GM12878 (cell line): ENCODE measurements around the gene LRRC4B. TPM values are rescaled to one million over a fixed set of nuclear protein-coding genes. Genes with fewer than 3 reads are reported as not detected.
"Not testable (repeated sequence)": the region's sequence is repeated elsewhere in the genome, so short reads cannot be mapped to it uniquely, and the experiment has no call there.

Source experiments
- ATAC-seq: fragments of 200-7000 bp; cut with Tn5 transposase; 3 replicates; pipeline ENCODE4 v1.9.1; 2020; ENCODE audit warnings: mild to moderate bottlenecking, moderate library complexity
- BruUV-seq: library from RNA; stranded (reverse); fragments of 400-500 nt; replicated peaks from 2 replicates; lab custom pipeline; 2021; lab: Mats Ljungman, UMichigan
- CTCF ChIA-PET: fragments of 300-600 bp; sonication (Branson Sonifier 250); formaldehyde crosslinking; extraction: SDS; loops from one replicate; lab custom pipeline; 2021; ENCODE audit warnings: inconsistent platforms; lab: Yijun Ruan, JAX
- POLR2A ChIA-PET: fragments of 350-600 bp; formaldehyde crosslinking; extraction: SDS; loops from one replicate; lab custom pipeline; 2021; ENCODE audit warnings: inconsistent platforms; lab: Charles Lee
- RAD21 ChIA-PET: fragments of 300-600 bp; sonication (Branson Sonifier 250); formaldehyde crosslinking; loops from one replicate; lab custom pipeline; 2023; ENCODE audit warnings: antibody characterized with exemption; ENCODE audit not compliant: unreplicated experiment; lab: Charles Lee
- SMC1A ChIA-PET: fragments of 300-600 bp; sonication (Branson Sonifier 250); formaldehyde crosslinking; loops from one replicate; lab custom pipeline; 2023; ENCODE audit not compliant: unreplicated experiment, uncharacterized antibody; lab: Charles Lee
- DNase-seq: peaks from one replicate; pipeline ENCODE4 v3.0.0-alpha.2; 2011; ENCODE audit warnings: low read depth, low spot score
- FAIRE-seq: peaks from 3 replicates; lab custom pipeline; 2011; peaks lifted over from hg19 to GRCh38; lab: Jason Lieb, UNC
- H2AFZ ChIP-seq: 2 replicates; pipeline ENCODE4 v1.6.0; 2011; ENCODE audit warnings: low read depth, low read length, control low read depth; ENCODE audit not compliant: control insufficient read depth
- H3K27ac ChIP-seq: 2 replicates; pipeline ENCODE4 v1.5.1; 2011; ENCODE audit warnings: control low read depth; ENCODE audit not compliant: control insufficient read depth, insufficient read depth
- H3K27me3 ChIP-seq, 2 experiments: replicated peaks in 1 of 2; 2 replicates each; pipeline versions ENCODE4 v1.6.0 to v1.6.1; 2011; ENCODE audit warnings: low read length in 1 of 2; ENCODE audit not compliant: control insufficient read depth in 2 of 2, insufficient read depth in 2 of 2
- H3K36me3 ChIP-seq, 2 experiments: 2 replicates each; pipeline ENCODE4 v1.5.1; 2011; ENCODE audit warnings: low read length in 1 of 2; ENCODE audit not compliant: control insufficient read depth in 2 of 2, insufficient read depth in 2 of 2
- H3K4me1 ChIP-seq: 2 replicates; pipeline ENCODE4 v1.6.1; 2011; ENCODE audit warnings: mild to moderate bottlenecking, low read length, moderate library complexity, mixed read lengths; ENCODE audit not compliant: control insufficient read depth, insufficient read depth
- H3K4me2 ChIP-seq: 2 replicates; pipeline ENCODE4 v1.6.0; 2011; ENCODE audit warnings: control low read depth; ENCODE audit not compliant: control insufficient read depth, insufficient read depth
- H3K4me3 ChIP-seq: fragments of 200-600 bp; sonication (generic); 2 replicates; pipeline ENCODE4 v1.5.1; 2016
- H3K79me2 ChIP-seq: 2 replicates; pipeline ENCODE4 v1.6.0; 2011; ENCODE audit warnings: low read length; ENCODE audit not compliant: control insufficient read depth, insufficient read depth
- H3K9ac ChIP-seq: 2 replicates; pipeline ENCODE4 v1.8.0; 2011; ENCODE audit warnings: low read length, control low read depth, mixed read lengths; ENCODE audit not compliant: control insufficient read depth, insufficient read depth
- H3K9me3 ChIP-seq: replicated peaks from 3 replicates; pipeline ENCODE4 v1.5.1; 2011; ENCODE audit warnings: mild to moderate bottlenecking, low read length; ENCODE audit not compliant: control insufficient read depth, insufficient read depth
- H4K20me1 ChIP-seq: 2 replicates; pipeline ENCODE4 v1.6.0; 2011; ENCODE audit not compliant: control insufficient read depth, insufficient read depth
- CTCF ChIP-seq, 3 experiments: IDR thresholded peaks in 2 of 3; conservative IDR thresholded peaks in 1 of 3; 2 replicates each; pipeline ENCODE4 v1.5.1; 2011; ENCODE audit warnings: low read depth in 3 of 3, low read length in 3 of 3, mild to moderate bottlenecking in 3 of 3, control low read depth in 2 of 3, moderate library complexity in 2 of 3, inconsistent platforms in 1 of 3, mixed read lengths in 1 of 3; ENCODE audit not compliant: control insufficient read depth in 2 of 3, insufficient read depth in 1 of 3; ENCODE audit errors: extremely low read depth in 1 of 3
- E2F8 ChIP-seq: fragments of 450-650 bp; IDR thresholded peaks from 2 replicates; pipeline ENCODE4 v1.6.1; 2018; ENCODE audit warnings: mild to moderate bottlenecking, low read depth, moderate library complexity; ENCODE audit not compliant: partially characterized antibody
- RAD21 ChIP-seq: IDR thresholded peaks from 2 replicates; pipeline ENCODE4 v1.6.1; 2011; ENCODE audit warnings: mild to moderate bottlenecking, low read depth, low read length, moderate library complexity; ENCODE audit not compliant: insufficient read depth
- RB1 ChIP-seq: fragments of 450-650 bp; formaldehyde crosslinking; IDR thresholded peaks from 2 replicates; pipeline ENCODE4 v1.6.1; 2017; ENCODE audit warnings: mild to moderate bottlenecking, borderline replicate concordance
- ZNF217 ChIP-seq: fragments of 450-650 bp; IDR thresholded peaks from 2 replicates; pipeline ENCODE4 v1.6.1; 2017; ENCODE audit warnings: antibody characterized with exemption, mild to moderate bottlenecking
- WGBS: methylation state at CpG from one replicate; pipeline ENCODE4 v1.1.6; 2016; ENCODE audit warnings: low lambda C conversion rate; ENCODE audit not compliant: insufficient replicate concordance, insufficient coverage; ENCODE audit errors: missing lambda C conversion rate; 5-methylcytosine and 5-hydroxymethylcytosine counted together
- in situ Hi-C: fragments of 300-500 bp; cut with MboI; formaldehyde crosslinking; loops from 9 replicates; pipeline ENCODE4 v1.14.3; 2018; ENCODE audit warnings: mixed read lengths
- intact Hi-C: fragments of 100-400 bp; cut with micrococcal nuclease; formaldehyde crosslinking; loops from one replicate; pipeline ENCODE4 v1.14.2; 2022; ENCODE audit not compliant: unreplicated experiment
- polyA plus RNA-seq, 11 experiments: library from polyadenylated mRNA; depleted of rRNA in 4 of 11; unstranded in 6 of 11; stranded (reverse) in 5 of 11; fragments of >200 nt; fragmentation: Nextera tagmentation in 4 of 11; fragmentation: Illumina TruSeq in 1 of 11; extraction: Ambion mirVana in 4 of 11; extraction: Trizol in 1 of 11; gene quantifications; 1 replicate in 1 of 11; 2 replicates in 10 of 11; pipeline versions ENCODE4 v1.2.1 to v1.2.3, GENCODE V29; 2011 to 2016; ENCODE audit warnings: inconsistent platforms in 2 of 11, missing spikeins in 2 of 11, low read depth in 1 of 11
- total RNA-seq, 4 experiments: library from RNA; depleted of rRNA in 3 of 4; stranded (reverse); fragments of >200 nt in 3 of 4; fragmentation: Illumina TruSeq in 1 of 4; extraction: Trizol in 1 of 4; gene quantifications; 2 replicates each; pipeline versions ENCODE4 v1.2.1 to v1.2.3, GENCODE V29; 2013 to 2021

LRRC4B gene
- total and polyA plus RNA-seq, 10 of the 15 experiments (the other 5 are each of a cell fraction or from before 2014, with no cell fraction given): 0.14 TPM; not detected in 9

- H3K4me1 ChIP-seq: no peaks in the 10 kb centered on the region
- no peak overlapping the region for H3K9ac ChIP-seq
- ATAC-seq: no peak
- peaks cover 22% of the 10 kb centered on the region for H3K79me2 ChIP-seq
- peaks cover 7 to 9% of the 10 kb centered on the region in 2 experiments; a peak in 2 of 4 replicates for H3K36me3 ChIP-seq
- H3K27ac ChIP-seq: no peak overlapping the region
- ChIA-PET SMC1A (no interaction called here), POLR2A (no interaction called here), CTCF (interaction anchor here (1.2 to 2.3 kb wide), 2 partner anchors 14 to 118 kb away, joined by 4 to 7 read pairs; no protein-coding TSS in a partner anchor), RAD21 (no interaction called here)
- no peaks in the 10 kb centered on the region for H4K20me1 ChIP-seq
- WGBS: 63% methylated on average over 12 of the region's 12 CpGs
- H3K4me3 ChIP-seq: no peak overlapping the region
- DNase-seq: no peak
- no peaks in the 10 kb centered on the region for H3K27me3 ChIP-seq
- TF ChIP-seq CTCF (IDR thresholded peaks at IDR 0.05 in 2 of 3, conservative IDR thresholded peaks at IDR 0.05 in 1 of 3; ENCODE audit: control insufficient read depth in 2 of 3, extremely low read depth in 1 of 3, insufficient read depth in 1 of 3, low read depth in 3 of 3, low read length in 3 of 3) (no peak), E2F8 (no peak), ZNF217 (no peak), RAD21 (no peak), RB1 (no peak)
- H2AFZ ChIP-seq: no peak overlapping the region
- intact Hi-C loops (no loop called here), in situ Hi-C loops (no loop called here)
- BruUV-seq: no TSS peak
- H3K9me3 ChIP-seq: peaks cover 6% of the 10 kb centered on the region; the same call in 2 of the 3 replicates
- no peak overlapping the region for H3K4me2 ChIP-seq
- no peak for FAIRE-seq
These were observed 93.1 kb downstream of the LRRC4B start for GRCh38 chr19:50475101-50475568.

- H3K36me3 ChIP-seq, intact Hi-C loops, FAIRE-seq, H3K4me2 ChIP-seq, H4K20me1 ChIP-seq, H3K9me3 ChIP-seq, H2AFZ ChIP-seq, H3K4me3 ChIP-seq, SMC1A ChIA-PET, BruUV-seq, H3K9ac ChIP-seq, H3K27ac ChIP-seq, ATAC-seq, in situ Hi-C loops, POLR2A ChIA-PET, H3K27me3 ChIP-seq, DNase-seq, H3K4me1 ChIP-seq: not testable (repeated sequence)
- 35% methylated on average over 3 of the region's 3 CpGs for whole genome bisulfite sequencing
- H3K79me2 ChIP-seq: peaks cover 16% of the 10 kb centered on the region
- ChIA-PET RAD21 (interaction anchor here (0.9 to 1.5 kb wide), 2 partner anchors 13 to 115 kb away, joined by 3 to 6 read pairs; no protein-coding TSS in a partner anchor), CTCF (interaction anchor here (1.1 kb wide), 1 partner anchor 105 kb away, joined by 5 read pairs; no protein-coding TSS in a partner anchor)
These were observed 94.9 kb downstream of the LRRC4B start for GRCh38 chr19:50473336-50473735.
